NCI-H748 (cell line): ENCODE measurements around the gene RHBDF1.
"Not testable (repeated sequence)": the region's sequence is repeated elsewhere in the genome, so short reads cannot be mapped to it uniquely, and the experiment has no call there.

ENCODE experiments used
- DNase-seq: peaks from one replicate; lab custom pipeline; 2025; ENCODE audit not compliant: unreplicated experiment; lab: John Stamatoyannopoulos, UW

RHBDF1 gene

DNA sequence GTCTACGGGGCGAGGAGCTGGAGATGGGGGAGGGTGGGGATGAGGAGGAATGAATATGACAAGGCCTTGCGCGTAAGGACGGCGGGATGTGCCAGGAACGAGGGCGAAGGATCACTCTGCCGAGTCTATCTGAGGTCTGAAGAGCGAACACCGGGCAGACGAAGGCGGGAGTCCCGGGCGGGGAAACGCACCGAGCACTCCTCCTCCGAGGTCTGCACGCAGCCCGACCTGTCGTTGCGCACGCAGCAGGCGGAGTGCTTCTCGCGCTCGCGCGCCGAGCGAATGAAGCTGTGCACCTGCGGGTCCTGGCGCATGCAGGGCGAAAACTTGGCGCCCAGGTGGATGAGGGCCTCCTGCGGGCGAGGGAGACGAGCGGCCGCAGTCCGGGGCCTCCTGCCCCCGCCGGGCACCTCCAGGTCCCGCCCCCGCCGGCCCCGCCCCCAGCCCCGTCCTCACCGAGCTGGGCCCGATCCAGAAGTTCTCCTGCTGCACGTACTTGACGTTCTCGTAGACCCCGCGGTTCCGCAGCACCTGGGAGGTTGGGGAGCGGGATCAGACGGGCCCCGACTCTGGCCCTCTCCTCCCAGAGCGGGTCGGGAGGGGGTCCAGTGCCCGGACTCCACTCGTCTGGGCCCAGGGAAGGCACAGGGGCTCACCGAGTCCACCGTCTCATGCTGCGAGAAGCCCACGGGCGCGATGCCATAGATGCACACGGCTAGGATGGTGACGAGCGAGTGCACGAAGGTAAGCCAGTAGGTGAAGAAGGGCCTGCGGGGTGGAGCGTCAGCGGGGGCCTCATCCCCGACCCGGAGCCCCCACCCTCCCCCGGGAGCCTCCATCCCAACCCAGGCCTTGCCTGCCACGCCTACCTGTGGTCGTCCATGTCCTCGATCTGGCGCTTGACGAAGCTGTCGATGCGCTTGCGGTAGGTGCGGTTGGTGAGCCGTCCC is 11.2 kb downstream of the RHBDF1 start:
- DNase-seq, result no peak

DNA sequence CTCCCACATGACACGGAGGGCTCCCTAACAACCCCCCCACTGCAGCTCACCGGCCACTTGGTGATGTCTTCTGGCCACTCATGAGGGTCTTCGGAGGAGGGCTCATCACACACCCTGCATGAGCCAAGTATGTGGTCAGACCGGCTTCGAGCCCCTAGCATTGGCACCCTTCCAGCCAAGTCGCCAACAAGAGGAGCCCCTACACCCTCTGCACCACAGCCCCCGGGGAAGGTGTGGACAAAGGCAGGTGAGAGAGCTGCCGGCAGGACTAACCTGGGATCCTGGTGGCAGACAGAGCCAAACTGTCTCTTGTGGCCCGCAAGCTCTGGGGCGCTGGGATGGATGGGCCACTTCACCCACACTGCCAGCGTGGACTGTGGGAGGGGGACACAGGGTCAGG is 12.3 kb downstream of the RHBDF1 start:
- DNase-seq, result no peak

- no peak for DNase-seq
These were observed 12.9 kb downstream of the RHBDF1 start for GRCh38 chr16:59440-60059.

- DNase-seq, result no peak
These were observed 13.7 kb downstream of the RHBDF1 start for GRCh38 chr16:58491-59439.

DNA sequence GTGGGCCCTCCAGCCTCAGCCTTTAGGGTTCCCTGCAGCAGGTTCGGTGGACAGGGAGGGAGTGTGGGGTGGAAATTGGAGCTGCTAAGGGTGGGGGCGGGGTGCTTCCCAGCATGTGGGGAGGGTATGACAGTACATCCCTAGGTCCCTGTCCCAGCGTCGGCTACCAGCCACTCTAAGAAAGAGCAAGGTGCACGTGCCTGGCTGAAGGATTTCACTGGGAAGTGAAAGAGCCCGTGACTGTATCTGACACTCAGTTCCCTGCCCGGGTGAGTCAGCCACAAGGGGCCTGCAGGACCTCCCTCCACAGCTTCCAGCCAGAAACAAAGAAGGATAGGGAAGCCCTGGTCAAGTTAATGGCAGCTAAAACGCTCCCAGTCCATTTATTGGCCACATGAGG is 14.7 kb downstream of the RHBDF1 start:
- DNase-seq, result no peak

GRCh38 chr16:56231-56927 is 16.1 kb downstream of the RHBDF1 start:
- DNase-seq, result no peak

GRCh38 chr16:55571-56136 is 16.8 kb downstream of the RHBDF1 start:
- no peak for DNase-seq

DNA sequence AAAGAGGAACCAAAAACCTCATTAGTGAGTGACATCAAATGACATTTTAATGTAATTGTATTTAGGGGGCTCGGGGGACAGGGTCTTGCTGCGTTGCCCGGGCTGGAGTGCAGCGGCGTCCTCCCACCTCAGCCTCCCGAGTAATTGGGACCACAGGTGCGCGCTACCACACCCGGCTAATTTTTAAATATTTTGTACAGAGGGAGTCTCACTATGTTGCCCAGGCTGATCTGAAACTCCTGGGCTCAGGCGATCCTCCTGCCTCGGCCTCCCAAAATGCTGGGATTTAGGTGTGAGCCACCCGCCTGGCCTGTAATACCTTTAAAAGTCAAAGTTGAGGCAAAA is 18.2 kb downstream of the RHBDF1 start:
- no peak for DNase-seq

DNA sequence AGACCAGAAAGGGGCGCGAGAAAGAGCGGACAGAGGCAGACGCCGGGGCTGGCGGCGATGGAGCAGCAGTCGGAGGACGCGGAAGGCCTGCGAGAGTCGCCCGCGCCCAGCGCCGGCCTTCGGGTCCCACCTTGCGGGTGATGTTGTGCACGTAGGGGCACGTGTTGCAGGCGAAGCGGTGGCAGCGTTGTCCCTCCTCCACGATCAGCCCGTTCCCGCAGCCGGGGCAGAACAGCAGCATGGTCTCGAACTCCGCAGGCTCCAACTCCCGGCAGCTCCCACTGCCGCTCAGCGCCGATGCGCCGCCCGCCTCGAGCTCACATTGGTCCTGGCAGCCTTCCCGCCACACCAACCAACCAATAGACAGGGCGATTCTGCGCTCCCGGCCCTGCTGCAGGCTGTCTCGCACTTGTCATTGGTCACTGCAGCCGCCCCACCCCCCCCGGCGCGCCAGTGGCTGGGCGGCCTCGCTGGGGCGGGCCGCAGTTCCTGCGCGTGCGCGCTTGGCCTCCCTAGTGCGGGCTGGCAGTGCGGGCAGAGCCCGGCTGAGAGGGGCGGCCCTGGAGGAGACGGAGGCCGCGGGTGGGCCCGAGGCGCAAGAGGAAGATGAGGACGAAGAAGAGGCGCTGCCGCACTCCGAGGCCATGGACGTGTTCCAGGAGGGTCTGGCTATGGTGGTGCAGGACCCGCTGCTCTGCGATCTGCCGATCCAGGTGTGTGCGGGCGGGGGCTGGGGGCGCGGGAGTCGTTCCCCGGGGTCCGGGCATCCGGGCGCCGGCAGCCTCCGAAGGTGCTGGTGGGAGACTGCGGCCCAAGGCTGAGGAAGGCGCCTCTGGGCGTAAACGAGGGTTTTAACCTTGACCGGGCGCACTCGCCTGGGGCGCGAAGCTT is 18.8 kb downstream of the RHBDF1 start, which contains the start of the genes POLR3K and SNRNP25:
POLR3K (minus strand) TSS at position 263 of the 891 bp plus-strand sequence; CDS start at position 241, 22 bp downstream.
SNRNP25 (plus strand) TSS at position 483 of the 891 bp plus-strand sequence; CDS start at position 672, 189 bp downstream.
- DNase-seq, result peak; percentile 95

GRCh38 chr16:50769-51591 is 21.5 kb downstream of the RHBDF1 start:
- no peak for DNase-seq

GRCh38 chr16:47234-47633 is 25.2 kb downstream of the RHBDF1 start:
- no peak for DNase-seq

DNA sequence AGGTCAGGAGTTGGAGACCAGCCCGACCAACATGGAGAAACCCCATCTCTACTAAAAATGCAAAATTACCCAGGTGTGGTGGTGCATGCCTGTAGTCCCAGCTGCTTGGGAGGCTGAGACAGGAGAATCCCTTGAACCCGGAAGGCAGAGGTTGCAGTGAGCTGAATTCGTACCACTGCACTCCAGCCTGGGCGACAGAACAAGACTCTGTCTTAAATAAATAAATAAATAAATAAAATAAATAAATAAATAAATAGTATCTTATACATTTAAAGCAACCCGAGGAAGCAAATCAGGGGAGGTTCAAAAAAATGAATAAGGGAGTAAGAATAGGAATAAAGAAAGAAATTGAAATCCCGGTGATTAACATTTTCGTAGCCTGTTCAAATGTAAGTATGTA is 25.9 kb downstream of the RHBDF1 start:
- DNase-seq, result not testable (repeated sequence)

- peak; percentile 31 for DNase-seq
These were observed 27.0 kb downstream of the RHBDF1 start for GRCh38 chr16:45454-45853.

DNA sequence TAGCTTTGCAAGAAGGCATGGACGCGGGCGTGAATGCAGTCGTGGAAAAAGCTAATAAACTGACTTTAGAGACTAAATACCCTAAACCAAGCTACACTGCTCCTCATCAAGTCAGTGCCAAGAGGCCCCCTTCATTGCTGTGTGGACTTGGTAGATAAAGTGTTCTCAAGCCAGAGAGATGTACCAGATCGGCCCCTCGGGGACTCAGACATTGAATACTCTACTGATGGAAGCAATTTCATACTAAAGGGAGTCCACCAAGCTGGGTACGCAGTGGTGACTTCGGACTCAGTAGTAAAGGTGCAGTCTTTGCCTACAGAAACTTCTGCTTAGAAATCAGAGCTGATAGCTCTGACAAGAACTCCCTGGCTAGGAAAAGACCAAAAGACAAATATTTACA is 27.8 kb downstream of the RHBDF1 start:
- DNase-seq, result no peak

GRCh38 chr16:43294-43693 is 29.1 kb downstream of the RHBDF1 start:
- no peak for DNase-seq

DNA sequence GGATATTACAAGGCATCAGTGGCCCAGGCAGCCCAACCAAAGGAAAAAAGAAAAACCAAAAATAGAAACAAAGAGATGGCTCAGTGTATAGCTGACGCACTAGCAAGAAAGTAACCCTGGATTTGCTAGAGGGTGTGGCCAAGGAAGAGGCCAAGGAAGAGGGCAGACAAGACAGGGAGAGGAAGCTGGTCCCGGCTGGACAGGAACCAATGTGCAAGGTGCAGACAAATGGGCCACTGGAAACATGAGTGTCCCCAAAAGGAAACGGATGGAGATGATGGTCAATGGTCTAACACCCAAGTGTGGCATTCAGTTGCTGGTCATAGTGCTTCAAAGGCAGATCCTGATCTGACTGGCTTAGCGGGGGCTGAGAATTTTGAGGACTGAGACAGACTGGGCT is 29.7 kb downstream of the RHBDF1 start:
- DNase-seq, result no peak

- DNase-seq, result no peak
These were observed 30.4 kb downstream of the RHBDF1 start for GRCh38 chr16:42069-42457.

DNA sequence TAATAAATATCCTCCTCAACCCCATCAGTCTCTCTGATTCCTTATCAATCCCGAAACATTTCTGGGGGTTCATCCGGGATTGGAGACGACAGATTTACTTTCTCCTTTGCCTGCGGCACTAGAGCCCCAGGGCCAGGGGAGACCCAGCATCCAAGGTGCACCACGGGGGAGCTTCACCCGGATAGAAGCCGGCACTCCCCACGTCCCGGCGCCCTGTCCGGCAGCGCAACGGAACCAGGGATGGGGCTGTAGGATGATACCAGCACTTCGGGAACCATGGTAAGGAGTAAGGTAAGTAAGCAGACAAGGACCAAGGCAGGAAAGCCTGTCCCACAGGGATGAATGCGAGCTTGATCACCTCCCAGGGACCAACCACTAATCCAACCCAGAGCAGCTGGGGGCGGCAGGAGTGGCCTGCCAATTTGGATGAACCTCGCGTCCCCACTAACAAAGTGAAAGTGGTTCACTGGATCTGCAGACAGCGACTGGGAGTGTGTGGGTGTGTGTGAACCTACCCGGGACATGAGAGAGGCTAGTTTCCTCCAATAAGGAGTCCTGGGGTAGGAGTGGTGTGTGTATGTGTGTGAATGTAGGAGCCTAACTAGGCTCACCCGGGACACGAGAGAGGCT is 30.9 kb downstream of the RHBDF1 start:
- no peak for DNase-seq
